ENCODE data around the gene WNT2.

The WNT2 gene

GRCh38 chr7:117271566-117271965, 51.3 kb downstream of the WNT2 start:
- Histone ChIP-seq H3K27ac (no peak overlapping the region), H3K36me3 (no peaks in the 10 kb centered on the region), H3K27me3 (ENCODE audit: insufficient read depth, low read depth, severe bottlenecking) (peaks cover 79% of the 10 kb centered on the region), H3K4me3 (ENCODE audit: low read depth, low read length) (no peak overlapping the region), H3K9me3 (ENCODE audit: severe bottlenecking) (no peaks in the 10 kb centered on the region)
- DNase-seq, result no peak
- TF ChIP-seq, protein P1, sequence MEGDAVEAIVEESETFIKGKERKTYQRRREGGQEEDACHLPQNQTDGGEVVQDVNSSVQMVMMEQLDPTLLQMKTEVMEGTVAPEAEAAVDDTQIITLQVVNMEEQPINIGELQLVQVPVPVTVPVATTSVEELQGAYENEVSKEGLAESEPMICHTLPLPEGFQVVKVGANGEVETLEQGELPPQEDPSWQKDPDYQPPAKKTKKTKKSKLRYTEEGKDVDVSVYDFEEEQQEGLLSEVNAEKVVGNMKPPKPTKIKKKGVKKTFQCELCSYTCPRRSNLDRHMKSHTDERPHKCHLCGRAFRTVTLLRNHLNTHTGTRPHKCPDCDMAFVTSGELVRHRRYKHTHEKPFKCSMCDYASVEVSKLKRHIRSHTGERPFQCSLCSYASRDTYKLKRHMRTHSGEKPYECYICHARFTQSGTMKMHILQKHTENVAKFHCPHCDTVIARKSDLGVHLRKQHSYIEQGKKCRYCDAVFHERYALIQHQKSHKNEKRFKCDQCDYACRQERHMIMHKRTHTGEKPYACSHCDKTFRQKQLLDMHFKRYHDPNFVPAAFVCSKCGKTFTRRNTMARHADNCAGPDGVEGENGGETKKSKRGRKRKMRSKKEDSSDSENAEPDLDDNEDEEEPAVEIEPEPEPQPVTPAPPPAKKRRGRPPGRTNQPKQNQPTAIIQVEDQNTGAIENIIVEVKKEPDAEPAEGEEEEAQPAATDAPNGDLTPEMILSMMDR (IDR thresholded peaks at IDR 0.05; ENCODE audit: low read depth, low read length), result no peak

DNA sequence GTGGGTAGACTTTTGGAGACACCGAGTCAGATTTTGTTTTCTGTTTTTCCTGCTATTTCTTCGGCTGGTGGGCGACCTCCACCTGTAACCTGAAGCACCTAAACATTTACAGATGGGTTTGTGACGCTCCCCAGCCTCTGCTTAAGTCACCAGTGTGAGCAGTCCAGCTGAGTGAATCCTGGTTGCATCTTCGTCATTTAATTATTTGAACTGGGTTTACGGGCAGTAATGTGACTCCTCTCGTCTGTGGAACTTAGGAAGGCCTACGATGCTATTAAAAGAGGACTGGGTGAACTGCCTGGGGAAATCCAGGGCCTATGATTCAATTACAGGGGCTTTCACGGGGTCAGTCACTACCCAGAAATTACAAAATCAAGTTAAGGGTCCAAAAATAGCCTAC, 52.5 kb downstream of the WNT2 start:
- Histone ChIP-seq H3K9me3 (ENCODE audit: severe bottlenecking) (no peaks in the 10 kb centered on the region), H3K27ac (no peak overlapping the region), H3K27me3 (ENCODE audit: insufficient read depth, low read depth, severe bottlenecking) (peaks cover 69% of the 10 kb centered on the region), H3K36me3 (no peaks in the 10 kb centered on the region), H3K4me3 (ENCODE audit: low read depth, low read length) (no peak overlapping the region)
- TF ChIP-seq, protein P1 (IDR thresholded peaks at IDR 0.05; ENCODE audit: low read depth, low read length), result no peak
- DNase-seq, result no peak

- Histone ChIP-seq H3K36me3 (no peaks in the 10 kb centered on the region), H3K4me3 (ENCODE audit: low read depth, low read length) (no peak overlapping the region), H3K27me3 (ENCODE audit: insufficient read depth, low read depth, severe bottlenecking) (peaks cover 64% of the 10 kb centered on the region), H3K9me3 (ENCODE audit: severe bottlenecking) (no peaks in the 10 kb centered on the region), H3K27ac (no peak overlapping the region)
- DNase-seq, result no peak
- TF ChIP-seq, protein P1 (IDR thresholded peaks at IDR 0.05; ENCODE audit: low read depth, low read length), result no peak
Measured at GRCh38 chr7:117269886-117270285, 53.0 kb downstream of the WNT2 start.

- Histone ChIP-seq H3K27ac (no peak overlapping the region), H3K4me3 (ENCODE audit: low read depth, low read length) (no peak overlapping the region), H3K27me3 (ENCODE audit: insufficient read depth, low read depth, severe bottlenecking) (peaks cover 59% of the 10 kb centered on the region), H3K9me3 (ENCODE audit: severe bottlenecking) (no peaks in the 10 kb centered on the region), H3K36me3 (no peaks in the 10 kb centered on the region)
- no peak for DNase-seq
- TF ChIP-seq, protein P1 (IDR thresholded peaks at IDR 0.05; ENCODE audit: low read depth, low read length), result no peak
Measured at GRCh38 chr7:117269417-117269816, 53.4 kb downstream of the WNT2 start.

DNA sequence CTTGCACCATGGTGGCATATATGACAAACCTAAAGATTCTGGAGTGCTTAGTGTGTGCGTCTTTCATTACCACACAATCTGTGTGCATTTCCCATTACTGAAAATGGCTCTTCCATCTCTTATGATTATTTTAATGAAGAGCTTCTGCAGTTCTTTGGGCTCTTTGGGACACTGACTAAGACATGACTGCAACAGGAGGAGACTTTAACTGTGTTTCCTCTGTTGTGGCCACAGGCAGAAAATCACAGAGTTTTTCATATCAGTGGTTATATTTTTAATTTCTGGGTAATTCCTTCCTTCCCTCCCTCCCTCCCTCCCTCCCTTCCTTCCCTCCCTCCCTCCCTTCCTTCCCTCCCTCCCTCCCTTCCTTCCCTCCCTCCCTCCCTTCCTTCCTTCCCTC, 58.1 kb downstream of the WNT2 start:
- peaks cover 30% of the 10 kb centered on the region for H3K27me3 ChIP-seq (ENCODE audit: insufficient read depth, low read depth, severe bottlenecking)
- H3K27ac ChIP-seq, result no peak overlapping the region
- DNase-seq, result no peak
- H3K4me3 ChIP-seq (ENCODE audit: low read depth, low read length), result no peak overlapping the region
- H3K9me3 ChIP-seq (ENCODE audit: severe bottlenecking), result no peaks in the 10 kb centered on the region
- no peaks in the 10 kb centered on the region for H3K36me3 ChIP-seq
- TF ChIP-seq, protein P1 (IDR thresholded peaks at IDR 0.05; ENCODE audit: low read depth, low read length), result no peak

- no peak overlapping the region for H3K4me3 ChIP-seq (ENCODE audit: low read depth, low read length)
- no peaks in the 10 kb centered on the region for H3K36me3 ChIP-seq
- no peaks in the 10 kb centered on the region for H3K9me3 ChIP-seq (ENCODE audit: severe bottlenecking)
- TF ChIP-seq, protein P1 (IDR thresholded peaks at IDR 0.05; ENCODE audit: low read depth, low read length), result no peak
- H3K27ac ChIP-seq, result no peak overlapping the region
- DNase-seq, result no peak
- H3K27me3 ChIP-seq (ENCODE audit: insufficient read depth, low read depth, severe bottlenecking), result peaks cover 31% of the 10 kb centered on the region
Measured at GRCh38 chr7:117262546-117262945, 60.3 kb downstream of the WNT2 start.
